SH-SY5Y (cell line): ENCODE measurements around the gene LCMT1.

ENCODE experiments used
- GATA2 ChIP-seq: IDR thresholded peaks from 2 replicates; pipeline ENCODE4 v1.6.1; 2011; ENCODE audit warnings: mild to moderate bottlenecking, low read depth, low read length
- GATA3 ChIP-seq: IDR thresholded peaks from 2 replicates; pipeline ENCODE4 v1.6.1; 2011; ENCODE audit warnings: low read depth, mild to moderate bottlenecking, low read length, moderate library complexity

DNA sequence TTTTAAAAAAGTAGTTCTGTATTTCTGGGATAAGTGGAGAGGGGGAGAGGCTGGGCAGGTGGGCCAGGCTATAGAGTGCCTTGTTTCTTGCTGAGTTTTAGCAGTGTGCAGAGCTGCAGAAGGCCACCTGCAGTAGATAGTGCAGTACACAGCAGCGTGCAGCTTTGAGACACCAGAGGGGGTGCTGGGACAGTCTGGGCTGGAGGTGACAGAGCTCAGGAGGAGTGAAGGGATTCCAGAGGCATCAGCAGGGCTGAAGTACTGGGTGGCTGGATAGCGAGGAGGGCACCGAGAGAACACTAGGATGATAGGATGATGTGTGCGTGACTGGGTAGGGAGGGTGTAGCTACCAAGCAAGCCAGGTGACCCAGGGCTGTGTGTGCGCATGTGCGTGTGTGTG, 26.6 kb downstream of the LCMT1 start:
- TF ChIP-seq GATA2 = no peak
- TF ChIP-seq GATA3 = no peak
